NCI-H2081 (cell line): ENCODE measurements around the gene PPP3CA.
"Not testable (repeated sequence)": the region's sequence is repeated elsewhere in the genome, so short reads cannot be mapped to it uniquely, and the experiment has no call there.

Source experiments
- DNase-seq, 2 experiments: peaks; one replicate each; lab custom pipeline; 2025; lab: John Stamatoyannopoulos, UW

Gene PPP3CA

DNA sequence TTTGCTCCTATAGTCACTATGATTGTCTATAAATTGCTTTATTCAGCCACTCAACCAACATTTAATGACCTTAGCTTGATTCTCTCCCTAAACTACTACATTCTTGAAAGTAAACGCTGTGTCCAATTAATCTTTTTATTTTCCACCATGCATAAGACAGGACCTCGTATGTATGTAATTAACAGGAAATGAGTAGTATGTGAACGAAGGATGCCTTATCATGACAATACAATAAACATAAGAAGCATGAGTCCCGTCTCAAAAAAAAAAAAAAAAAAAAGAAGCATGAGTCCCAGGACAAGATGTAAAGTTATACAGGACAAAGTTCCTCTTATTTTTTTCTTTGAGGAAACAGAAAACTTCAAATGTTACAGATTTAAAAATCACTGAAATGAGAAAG lies 92.5 kb downstream of the PPP3CA start:
- DNase-seq: no peak

DNA sequence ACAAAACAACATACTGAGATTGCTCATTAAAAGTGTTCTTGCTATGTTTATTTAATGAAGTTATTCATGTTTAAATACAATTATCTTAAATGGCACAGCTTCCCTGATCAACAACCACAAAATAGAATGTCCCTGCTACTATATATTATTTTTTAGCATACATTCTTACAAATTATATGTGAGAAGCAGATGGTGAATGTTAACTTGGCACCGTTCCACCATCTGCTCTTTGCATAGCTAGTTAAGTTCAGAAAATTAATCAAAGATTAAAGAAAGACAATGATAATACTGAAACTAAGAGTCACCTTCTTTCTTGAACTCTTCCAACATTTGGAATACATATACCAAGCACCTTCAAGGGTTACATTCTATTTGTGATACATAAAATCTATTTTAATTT lies 94.2 kb downstream of the PPP3CA start:
- DNase-seq: peak in 1 of 2 experiments; percentile 34

DNA sequence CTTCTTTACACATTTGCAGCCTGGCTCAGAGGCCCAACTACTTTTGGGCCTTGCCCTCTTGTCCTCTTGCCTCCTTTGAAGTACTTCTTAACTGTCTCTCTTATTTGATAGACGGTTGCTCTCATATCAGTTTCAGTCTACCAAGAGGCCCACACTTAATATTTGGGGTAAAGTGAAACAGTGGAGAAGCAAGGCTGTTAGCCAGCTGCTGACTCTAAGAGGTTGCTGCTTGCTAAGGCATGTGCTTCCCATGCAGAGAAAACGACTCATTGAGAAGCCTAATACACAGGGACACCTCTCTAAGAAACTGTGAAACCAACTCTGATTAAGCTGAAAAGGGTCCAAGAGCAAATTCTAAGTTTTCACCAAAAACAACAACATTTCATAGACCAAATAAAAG lies 94.6 kb downstream of the PPP3CA start:
- DNase-seq: peak in 1 of 2 experiments; percentile 31

- no peak for DNase-seq
These were observed 96.1 kb downstream of the PPP3CA start for GRCh38 chr4:101251261-101251660.

GRCh38 chr4:101244349-101244748 lies 103.0 kb downstream of the PPP3CA start:
- DNase-seq: peak; percentile 18 to 60

DNA sequence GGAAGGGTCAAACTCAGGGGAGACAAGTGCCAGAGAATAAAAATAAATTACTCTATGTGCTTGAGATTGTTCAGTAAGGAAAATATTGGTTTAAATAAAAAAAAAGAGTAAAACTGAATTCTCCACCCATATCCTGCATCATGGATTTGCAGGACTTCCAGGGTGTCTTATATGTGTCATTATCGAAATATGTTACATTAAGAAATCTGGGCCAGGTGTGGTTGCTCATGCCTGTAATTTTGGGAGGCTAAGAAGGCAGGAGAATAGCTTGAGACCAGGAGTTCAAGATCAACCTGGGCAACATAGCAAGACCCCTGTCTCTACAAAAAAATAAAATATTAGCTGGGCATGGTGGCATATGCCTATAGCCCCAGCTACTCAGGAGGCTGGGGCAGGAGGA lies 104.9 kb downstream of the PPP3CA start:
- no peak for DNase-seq

DNA sequence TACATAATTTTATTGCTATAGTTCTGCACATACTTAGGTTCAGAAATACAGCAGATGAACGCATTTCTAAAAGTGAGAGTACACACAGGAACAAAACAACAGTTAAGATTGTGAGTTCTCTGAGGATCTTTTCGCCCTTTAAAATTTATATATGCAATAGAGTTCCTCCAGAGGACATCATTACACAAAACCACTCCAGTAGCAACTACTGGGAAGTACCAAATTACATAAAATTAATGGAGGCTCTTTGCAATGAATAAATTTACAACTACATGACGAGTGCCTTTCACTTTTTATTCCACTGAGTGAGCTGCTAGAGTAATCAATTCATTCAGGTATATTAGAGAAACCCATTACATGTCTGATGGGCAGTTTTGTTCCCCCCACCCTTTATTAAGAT lies 107.2 kb downstream of the PPP3CA start:
- peak in 1 of 2 experiments; percentile 13 for DNase-seq

- no peak for DNase-seq
These were observed 107.7 kb downstream of the PPP3CA start for GRCh38 chr4:101239665-101240064.

- peak in 1 of 2 experiments; percentile 22 for DNase-seq
These were observed 108.6 kb downstream of the PPP3CA start for GRCh38 chr4:101238706-101239105.

DNA sequence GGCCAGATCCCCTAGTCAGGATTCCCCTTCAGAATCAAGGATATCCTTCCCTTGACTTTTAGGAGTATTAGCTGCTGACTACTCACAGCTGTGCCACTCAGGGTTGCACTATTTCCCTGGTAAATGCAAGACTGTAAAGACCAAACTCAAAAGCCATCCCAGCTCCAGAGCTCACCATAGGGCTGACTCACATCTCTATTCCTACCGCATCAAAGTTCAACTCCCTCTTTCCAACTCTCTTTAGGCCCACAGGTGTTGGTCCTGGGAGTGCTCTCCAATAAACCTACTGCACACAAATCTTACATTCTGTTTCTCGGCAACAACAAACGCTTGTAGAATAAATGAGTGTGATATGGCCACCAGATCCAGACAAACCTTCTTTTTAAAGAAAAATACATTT lies 109.6 kb downstream of the PPP3CA start:
- no peak for DNase-seq

DNA sequence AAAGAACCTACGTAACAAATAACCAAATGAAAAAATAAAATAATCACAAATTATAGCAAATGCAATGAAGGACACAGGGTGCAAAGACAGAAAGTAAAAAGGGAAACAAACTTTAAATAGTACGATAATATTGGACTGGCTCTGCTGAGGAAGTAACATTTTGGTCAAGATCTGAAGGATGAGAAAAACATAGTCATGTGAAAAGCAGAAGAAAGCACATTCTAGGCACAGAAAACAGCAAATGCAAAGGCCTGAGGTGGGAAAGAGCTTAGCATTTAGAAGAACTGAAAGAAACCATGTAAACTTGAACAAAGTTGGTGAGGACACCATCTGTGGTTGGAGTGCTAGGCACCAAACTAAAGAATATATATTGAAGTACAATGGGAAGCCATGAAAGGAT lies 111.2 kb downstream of the PPP3CA start:
- no peak for DNase-seq

GRCh38 chr4:101234141-101234540 lies 113.2 kb downstream of the PPP3CA start:
- DNase-seq: not testable (repeated sequence)

- no peak for DNase-seq
These were observed 115.1 kb downstream of the PPP3CA start for GRCh38 chr4:101232074-101232776.

DNA sequence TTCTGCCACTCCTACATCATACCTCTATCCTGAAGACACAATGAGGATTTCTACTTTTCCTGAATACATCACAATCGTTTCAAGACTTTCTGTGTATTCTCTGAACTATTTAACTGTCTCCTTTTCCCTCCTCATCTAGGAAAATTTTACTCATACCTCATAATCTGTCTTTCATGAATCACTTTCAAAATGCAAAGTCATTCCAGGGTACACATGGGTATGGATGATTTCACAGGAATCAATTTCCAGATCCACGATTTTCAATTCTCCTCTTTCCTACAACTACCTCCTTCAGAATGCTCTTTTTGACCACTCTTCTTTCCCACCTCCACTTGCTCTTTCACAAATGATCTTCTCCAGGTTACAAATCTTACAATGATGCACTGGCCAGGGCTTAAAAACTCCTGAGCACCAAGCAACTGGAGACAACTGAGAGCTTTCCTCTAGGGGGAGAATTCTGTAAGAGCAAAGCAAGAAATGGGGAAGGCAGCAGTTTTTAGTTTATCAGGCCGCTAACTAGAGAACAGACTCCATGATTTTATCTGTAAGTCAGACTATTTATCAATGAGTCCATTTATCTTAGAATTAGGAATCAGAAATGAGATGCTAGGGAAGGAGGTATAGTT lies 116.4 kb downstream of the PPP3CA start:
- DNase-seq: no peak

- no peak for DNase-seq
These were observed 118.2 kb downstream of the PPP3CA start for GRCh38 chr4:101229116-101229515.

- DNase-seq: no peak
These were observed 119.6 kb downstream of the PPP3CA start for GRCh38 chr4:101227715-101228114.

GRCh38 chr4:101224358-101225218 lies 122.7 kb downstream of the PPP3CA start:
- no peak for DNase-seq

GRCh38 chr4:101222156-101222845 lies 125.0 kb downstream of the PPP3CA start:
- DNase-seq: no peak

- DNase-seq: no peak
These were observed 126.0 kb downstream of the PPP3CA start for GRCh38 chr4:101221294-101221693.

DNA sequence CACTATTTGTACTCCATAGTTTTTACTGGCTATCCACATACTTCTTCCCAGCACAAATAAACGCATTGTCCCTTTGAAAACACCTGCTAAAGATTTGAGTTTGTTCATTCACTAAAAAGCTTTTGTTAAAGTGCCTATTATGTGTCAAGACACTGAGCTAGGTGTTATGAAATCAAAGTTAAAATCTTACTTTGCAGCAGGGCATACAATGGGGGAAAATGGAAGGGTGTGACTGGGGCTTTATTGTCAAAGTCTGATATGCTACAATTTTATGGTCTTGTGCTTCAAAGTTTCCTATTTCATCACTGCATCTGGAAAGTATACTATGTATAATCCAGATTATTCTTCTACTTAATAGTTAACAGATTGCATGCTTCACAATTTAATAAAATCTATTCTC lies 128.4 kb downstream of the PPP3CA start:
- no peak for DNase-seq

- DNase-seq: no peak
These were observed 129.0 kb downstream of the PPP3CA start for GRCh38 chr4:101218346-101218745.

DNA sequence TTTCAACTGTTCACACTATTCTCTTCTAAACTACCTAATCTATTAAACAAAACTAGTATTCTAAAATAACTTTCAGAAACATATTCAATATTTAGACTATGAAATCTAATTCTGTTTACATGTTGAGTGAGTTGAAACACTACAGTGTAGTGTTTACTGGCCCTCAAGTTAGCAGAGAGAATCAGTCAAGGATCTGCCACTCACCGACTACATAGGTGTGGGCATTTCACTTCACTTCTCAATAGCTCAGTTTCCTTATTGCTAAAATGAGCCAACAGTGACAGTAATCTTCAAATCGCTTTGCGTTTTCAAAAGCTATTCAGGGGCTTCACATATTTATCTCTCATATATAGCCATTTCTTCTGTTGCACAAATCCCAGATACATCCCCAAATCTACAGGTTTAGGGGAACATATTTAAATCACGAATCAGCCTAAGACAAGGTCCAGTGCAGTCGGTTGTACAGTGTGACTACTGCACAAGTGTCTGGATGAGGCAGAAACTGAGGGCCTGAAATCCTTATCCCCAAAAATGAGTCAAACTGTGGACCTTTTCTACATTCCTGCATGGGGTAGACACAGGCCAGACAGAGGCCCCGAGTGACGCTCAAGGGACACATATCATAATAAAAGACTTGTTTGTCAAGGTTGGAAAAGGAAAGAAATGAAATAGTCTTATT lies 129.8 kb downstream of the PPP3CA start:
- DNase-seq: no peak
